ENCODE results near the gene ZIC5.

- no peak for TF ChIP-seq MAFF (IDR thresholded peaks at IDR 0.05; ENCODE audit: low read depth, low read length)
- TF ChIP-seq MXD1 (CRISPR knock-in tag; IDR thresholded peaks at IDR 0.05), result no peak
- no peak for TF ChIP-seq CTCF (CRISPR knock-in tag; IDR thresholded peaks at IDR 0.05)
- TF ChIP-seq, protein P1, sequence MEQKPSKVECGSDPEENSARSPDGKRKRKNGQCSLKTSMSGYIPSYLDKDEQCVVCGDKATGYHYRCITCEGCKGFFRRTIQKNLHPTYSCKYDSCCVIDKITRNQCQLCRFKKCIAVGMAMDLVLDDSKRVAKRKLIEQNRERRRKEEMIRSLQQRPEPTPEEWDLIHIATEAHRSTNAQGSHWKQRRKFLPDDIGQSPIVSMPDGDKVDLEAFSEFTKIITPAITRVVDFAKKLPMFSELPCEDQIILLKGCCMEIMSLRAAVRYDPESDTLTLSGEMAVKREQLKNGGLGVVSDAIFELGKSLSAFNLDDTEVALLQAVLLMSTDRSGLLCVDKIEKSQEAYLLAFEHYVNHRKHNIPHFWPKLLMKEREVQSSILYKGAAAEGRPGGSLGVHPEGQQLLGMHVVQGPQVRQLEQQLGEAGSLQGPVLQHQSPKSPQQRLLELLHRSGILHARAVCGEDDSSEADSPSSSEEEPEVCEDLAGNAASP (CRISPR knock-in tag; IDR thresholded peaks at IDR 0.05; ENCODE audit: borderline replicate concordance), result no peak
- no peak for TF ChIP-seq SMC3 (IDR thresholded peaks at IDR 0.05; ENCODE audit: low read length)
- no peak for TF ChIP-seq POLR2A (IDR thresholded peaks at IDR 0.05; ENCODE audit: insufficient read depth in 1 of 2, low read depth in 2 of 2, low read length in 2 of 2)
- no peak for TF ChIP-seq TCF7 (IDR thresholded peaks at IDR 0.05; ENCODE audit: low read depth)
- TF ChIP-seq HES4 (CRISPR knock-in tag; IDR thresholded peaks at IDR 0.05; ENCODE audit: borderline replicate concordance), result no peak
- TF ChIP-seq STAG1 (CRISPR knock-in tag; IDR thresholded peaks at IDR 0.05), result no peak; the same call in 1 of the 2 replicates
- TF ChIP-seq PHF20 (CRISPR knock-in tag; IDR thresholded peaks at IDR 0.05), result no peak
- no peak for TF ChIP-seq ZNF550 (CRISPR knock-in tag; IDR thresholded peaks at IDR 0.05; ENCODE audit: borderline replicate concordance)
- TF ChIP-seq MIER3 (CRISPR knock-in tag; IDR thresholded peaks at IDR 0.05; ENCODE audit: borderline replicate concordance), result no peak
- TF ChIP-seq TRAFD1 (CRISPR knock-in tag; IDR thresholded peaks at IDR 0.05; ENCODE audit: borderline replicate concordance), result no peak
Observed at GRCh38 chr13:99982036-99982730, 10.6 kb upstream of the ZIC5 start.
